Activated naive CD4-positive, alpha-beta T cell treated with anti-CD3 and anti-CD28 coated beads, Interleukin-2, amount 50 U/mL, for 16 hours (primary cell): ENCODE data around the gene FTCD.
"Not testable (repeated sequence)": the region's sequence is repeated elsewhere in the genome, so short reads cannot be mapped to it uniquely, and the experiment has no call there.

Experiments
- DNase-seq: peaks from one replicate; pipeline ENCODE4 v3.0.0-alpha.2; 2020

FTCD gene, protein sequence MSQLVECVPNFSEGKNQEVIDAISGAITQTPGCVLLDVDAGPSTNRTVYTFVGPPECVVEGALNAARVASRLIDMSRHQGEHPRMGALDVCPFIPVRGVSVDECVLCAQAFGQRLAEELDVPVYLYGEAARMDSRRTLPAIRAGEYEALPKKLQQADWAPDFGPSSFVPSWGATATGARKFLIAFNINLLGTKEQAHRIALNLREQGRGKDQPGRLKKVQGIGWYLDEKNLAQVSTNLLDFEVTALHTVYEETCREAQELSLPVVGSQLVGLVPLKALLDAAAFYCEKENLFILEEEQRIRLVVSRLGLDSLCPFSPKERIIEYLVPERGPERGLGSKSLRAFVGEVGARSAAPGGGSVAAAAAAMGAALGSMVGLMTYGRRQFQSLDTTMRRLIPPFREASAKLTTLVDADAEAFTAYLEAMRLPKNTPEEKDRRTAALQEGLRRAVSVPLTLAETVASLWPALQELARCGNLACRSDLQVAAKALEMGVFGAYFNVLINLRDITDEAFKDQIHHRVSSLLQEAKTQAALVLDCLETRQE

DNA sequence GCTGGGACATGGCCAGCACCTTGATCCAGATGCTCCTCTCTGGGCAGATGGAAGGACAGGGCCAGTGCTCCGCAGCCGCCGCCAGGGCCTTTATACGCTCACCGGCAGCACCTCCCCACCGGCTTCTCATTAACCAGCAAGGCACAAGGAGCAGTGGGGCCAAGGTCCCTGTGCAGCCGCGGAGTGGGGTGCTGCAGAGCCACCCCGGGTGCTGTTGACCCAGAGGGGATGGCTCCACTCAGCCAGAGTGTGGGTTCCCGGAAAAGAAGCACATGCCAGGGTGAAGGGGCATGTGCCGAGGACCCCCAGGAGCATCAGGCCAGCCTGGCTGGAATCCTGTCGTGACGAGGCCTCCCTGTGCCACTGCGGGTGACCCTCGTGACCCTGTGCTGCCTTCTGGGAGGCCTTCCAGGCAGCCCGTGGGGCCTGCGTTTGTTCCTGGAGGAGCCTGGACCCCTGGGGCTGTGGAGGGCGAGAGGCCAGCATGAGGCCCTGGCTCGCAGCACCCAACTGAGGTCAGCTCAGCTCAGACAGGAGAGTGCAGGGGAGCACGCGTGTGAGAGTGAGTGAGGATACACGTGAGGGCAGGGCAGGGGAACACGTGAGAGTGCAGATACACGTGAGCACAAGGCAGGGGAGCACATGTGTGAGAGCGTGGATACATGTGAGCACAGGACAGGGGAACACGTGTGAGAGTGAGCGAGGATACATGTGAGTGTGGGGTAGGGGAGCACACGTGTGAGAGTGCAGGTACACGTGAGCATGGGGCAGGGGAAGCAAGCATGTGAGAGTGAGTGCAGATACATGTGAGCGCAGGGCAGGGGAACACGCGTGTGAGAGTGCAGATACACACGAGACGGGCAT is at the start of gene FTCD:
TSS of gene FTCD (minus strand) at position 66 of the 864 bp plus-strand sequence. CDS start at position 10, 56 bp downstream.
- DNase-seq = no peak

DNA sequence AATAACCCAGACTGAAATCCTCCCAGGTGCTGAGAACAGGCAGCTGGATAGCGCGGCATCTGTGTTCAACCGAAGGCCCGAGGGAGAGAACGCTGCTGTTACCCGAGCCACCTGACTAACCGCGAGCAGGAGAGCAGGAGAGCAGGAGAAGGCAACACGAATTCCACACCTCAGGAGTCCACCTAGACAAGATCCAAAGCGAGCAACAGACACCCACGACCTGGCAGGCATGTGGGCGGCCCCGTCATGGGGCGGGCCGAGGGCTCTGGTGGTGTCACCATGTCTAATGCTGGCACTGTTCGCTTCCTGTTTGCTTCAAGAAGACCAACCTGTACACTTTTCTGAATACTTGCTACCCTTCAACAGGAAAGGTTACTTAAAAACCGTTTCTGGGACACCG is 49.8 kb upstream of the FTCD start:
- DNase-seq = no peak

DNA sequence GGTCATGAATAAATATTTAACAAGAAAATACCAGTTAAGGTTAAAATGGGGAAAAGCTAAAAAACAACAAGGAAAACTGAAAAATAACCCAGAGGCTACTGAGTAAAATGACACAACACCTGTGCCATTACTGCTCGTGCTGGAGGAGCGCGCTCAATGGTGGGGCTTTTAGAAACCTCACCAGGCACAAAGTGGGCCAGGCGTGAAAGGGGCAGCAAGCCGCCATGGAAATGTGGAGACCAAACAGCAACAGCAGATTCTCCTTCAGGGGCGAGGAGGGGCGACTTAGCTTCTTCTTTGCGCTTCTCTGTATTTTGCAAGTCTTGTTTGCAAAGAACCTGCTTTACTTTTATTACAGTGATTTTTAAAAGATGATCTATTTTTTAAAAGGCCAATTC is 47.8 kb upstream of the FTCD start:
- DNase-seq = no peak

DNA sequence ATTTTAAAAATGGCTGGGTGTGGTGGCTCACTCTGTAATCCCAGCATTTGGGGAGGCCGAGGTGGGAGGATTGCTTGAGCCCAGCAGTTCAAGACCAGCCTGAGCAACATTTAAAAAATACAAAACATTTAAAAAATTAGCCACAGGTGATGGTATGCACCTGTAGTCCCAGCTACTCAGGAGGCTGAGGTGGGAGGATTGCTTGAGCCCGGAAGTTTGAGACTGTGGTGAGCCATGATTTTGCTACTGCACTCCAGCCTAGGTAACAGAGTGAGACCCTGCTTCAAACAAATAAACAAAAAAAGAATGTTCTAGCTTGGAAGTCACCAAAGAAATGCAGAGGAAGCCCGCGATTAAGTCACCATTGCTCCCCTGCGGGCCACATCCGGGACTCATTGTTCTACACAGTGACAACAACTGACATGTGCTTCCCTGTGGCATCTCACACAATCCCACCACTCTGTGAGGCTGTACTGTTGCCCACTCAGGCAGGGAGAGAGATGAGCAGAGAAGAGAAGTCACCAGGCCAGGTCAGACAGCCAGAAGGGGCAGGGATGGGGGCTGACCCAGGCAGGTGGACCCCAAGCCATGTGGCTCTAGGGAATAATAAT is 47.3 kb upstream of the FTCD start:
- DNase-seq = no peak

DNA sequence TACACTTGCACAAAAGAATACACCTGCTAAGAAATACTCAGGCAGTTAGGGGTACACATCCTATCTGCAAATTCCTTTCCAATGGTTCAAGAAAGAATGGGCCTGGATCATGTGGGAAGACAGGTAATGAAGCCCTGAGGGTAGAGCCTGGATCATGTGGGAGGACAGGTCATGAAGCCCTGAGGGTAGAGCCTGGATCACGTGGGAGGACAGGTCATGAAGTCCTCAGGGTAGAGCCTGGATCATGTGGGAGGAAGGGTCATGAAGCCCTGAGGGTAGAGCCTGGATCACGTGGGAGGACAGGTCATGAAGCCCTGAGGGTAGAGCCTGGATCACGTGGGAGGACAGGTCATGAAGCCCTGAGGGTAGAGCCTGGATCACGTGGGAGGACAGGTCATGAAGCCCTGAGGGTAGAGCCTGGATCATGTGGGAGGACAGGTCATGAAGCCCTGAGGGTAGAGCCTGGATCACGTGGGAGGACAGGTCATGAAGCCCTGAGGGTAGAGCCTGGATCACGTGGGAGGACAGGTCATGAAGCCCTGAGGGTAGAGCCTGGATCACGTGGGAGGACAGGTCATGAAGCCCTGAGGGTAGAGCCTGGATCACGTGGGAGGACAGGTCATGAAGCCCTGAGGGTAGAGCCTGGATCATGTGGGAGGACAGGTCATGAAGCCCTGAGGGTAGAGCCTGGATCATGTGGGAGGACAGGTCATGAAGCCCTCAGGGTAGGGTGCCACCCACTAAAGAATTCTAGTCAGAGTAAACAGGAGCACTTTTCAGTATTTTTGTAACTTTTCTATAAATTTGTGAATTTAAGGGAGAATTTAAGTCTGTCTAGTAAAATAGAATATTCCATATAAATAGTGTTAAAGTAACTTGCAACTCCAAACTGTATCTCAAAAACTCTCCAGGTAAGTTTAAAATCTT is 45.8 kb upstream of the FTCD start:
- not testable (repeated sequence) for DNase-seq

DNA sequence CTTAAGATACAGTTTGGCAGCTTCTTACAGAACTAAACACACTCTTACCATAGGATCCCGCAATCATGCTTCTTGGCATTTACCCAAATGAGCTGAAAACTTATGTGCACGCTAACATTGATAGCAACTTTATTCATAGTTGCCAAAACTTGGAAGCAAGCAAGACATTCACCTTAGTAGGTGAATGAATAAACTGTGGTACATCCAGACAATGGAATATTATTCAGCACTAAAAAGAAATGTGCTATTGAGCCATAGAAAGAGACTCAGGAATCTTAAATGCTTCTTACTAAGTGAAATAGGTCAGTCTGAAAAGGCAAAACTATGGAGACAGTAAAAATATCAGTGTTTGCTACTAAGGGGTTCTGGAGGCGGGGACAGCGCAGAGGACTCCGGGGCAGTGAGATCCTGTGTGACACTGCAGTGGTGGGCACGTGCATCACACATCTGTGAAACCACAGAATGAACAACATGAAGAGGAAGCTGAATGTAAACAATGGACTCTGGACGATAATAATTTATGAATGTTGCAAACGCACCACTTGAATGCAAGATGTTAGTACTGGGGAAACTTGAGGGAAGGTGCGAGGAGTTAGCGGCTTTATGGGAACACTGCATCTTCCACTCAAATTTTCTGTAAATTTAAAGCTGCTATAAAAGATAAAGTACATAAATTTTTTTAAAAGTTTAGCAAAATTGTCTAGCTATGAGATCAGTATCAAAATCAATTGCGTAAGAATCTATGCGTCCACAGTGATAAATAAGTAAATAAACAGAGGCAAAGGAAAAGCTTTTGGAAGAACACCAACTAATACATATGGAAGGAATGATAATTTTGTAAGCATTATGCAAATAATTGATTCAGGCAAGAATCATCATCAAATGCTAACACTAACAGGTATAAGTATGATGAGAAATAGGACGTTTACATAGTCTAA is 44.3 kb upstream of the FTCD start:
- DNase-seq = no peak

DNA sequence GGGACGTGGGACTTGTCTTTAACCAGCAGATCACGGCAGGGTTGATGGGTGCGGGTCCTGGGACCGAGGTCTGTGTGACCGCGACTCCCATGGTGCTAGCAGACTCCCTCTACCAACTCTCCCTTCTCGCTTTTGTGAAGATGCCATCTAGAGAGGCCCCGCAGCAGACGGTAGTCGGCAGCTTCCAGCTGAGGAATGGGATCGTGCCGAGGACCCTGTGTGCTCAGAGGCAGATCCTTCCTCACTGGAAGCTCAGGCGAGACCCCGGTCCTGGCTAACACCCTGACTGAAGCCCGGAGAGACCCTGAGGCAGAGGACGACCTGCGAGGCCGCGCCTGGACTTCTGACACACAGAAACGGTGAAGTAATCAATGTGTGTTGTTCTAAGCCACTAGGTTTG is 41.4 kb upstream of the FTCD start:
- DNase-seq = no peak

DNA sequence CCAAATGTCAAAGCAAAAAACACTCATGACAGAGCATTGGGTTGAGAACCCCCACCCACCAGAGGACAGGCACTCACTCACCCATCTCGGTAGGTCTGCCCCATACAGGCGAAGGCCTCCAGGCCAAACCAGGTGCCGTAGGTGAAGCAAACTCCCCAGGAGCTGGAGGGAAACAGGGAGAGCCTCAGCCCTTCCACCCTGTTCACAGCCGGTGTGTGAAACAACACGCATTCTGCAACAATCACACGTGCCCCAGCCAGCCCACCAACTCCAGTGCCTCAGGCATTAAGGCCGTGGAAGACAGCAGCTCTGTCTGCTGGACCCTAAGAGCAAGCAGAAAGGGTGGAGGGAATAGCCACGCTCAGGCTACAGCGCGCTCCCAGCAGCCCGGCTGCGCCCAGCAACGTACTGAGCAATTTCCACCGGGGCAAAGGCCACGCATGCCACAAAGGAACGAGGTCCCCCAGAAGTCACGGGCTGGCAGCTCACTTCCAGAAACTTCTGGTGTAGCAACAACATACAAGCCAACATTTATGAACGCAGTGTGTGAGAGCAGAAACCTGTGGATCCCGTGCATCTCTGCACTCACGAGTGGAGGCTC is 40.3 kb upstream of the FTCD start:
- no peak for DNase-seq

DNA sequence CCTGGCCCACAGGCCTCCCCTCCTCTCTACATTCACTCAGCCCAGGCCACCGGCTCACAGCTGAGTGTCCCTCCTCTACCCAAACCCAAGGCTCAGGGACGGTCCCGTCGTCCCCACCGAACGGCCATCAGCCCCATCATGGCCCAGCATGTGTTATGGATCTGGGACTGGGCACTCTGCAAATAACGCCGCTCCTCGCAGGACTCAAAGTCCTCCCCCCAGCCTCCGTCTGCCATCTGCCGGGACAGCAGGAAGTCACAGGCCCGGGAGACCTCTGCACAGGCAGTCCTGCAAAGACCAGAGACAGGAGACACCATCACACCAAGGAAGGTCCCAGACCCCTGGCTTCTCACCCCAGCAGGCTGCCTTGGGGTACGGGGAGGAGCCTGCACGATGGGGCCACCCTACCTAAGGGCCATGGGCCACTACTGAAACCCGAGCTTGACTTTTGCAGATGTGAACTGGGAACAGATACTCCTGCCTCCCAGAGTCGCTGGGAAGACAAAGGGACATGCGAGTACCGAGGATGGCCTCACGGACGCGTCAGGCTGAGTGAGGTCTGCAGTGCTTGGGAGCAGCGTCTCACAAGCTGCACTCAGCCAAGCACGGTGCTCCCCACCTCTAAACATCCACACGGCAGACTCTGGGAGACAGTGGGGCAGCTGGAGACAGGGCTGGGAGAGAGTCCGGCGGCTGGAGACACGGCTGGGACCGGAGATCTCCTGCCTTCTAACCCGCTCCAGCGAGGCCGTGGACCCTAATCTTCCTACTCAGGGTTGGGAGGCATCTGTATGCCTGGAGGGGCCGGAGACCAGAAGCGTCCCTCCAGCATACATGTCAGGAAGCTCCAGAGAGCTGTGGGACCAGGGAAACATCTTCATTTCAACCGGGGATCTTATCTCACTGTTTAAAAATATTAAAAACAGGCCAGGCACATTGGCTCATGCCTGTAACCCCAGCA is 39.3 kb upstream of the FTCD start:
- DNase-seq = no peak

DNA sequence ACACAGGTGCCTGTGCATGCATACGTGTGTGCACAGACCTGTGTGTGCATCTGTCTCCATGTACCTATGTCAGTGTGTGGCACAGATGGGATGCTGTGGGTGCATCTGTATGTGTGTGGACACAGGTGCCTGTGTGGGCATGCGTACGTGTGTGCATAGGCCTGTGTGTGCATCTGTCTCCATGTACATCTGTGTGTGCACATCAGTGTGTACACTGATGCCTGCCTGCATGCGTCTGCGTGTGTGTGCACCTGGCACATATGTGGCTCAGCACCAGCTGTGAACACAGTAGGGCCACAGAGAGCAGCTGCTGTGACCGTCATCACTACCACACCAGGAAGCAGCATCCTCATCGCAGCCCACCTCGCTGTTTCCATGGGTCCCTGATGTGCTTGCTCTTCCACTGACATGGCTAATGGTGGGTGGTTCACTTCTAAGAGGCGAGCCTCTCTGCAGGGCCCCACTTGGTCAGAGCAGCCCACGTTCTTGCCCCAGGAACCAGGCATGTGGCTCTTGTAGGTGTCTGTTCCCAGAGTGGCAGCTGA is 38.5 kb upstream of the FTCD start:
- no peak for DNase-seq

DNA sequence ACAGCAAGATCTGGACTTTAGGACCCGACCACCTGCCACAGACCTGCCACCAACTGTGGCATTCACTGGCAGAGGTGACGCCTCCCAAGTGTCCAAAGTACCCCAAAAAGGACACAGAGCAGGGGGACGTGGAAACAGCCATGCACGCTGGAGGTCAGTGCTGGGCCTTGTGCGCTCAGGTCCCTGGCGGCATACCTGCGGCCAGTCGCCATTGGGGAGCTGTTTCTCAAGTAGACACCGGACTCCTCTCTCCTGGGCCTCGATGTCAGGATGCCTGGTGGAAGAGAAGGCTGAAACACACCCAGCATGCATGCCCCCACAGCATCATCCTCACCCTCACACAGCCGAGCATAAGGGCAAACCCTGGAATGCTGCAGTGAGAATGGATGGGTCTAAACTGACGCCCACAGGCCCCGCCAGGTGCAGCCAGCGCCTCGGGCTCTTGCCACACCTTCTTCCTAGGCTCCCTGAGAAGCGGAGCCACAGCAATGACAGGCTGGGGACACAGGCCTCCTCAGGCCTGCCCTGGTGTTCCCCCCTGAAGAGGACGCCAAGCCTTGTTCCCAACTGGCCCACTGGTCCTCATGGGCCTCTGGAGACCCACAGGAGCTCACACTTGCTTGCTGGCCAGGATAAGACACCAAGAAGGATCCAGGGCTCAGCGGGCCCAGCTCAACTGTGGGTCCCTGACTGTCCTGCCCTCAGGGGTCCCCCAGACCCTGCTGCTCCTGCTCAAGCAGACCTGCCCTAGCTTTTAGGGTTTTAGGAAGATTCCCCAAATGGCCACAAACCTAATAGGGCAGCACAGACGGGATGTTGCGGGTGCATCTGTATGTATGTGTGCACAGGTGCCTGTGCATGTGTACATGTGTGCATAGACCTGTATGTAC is 36.6 kb upstream of the FTCD start:
- DNase-seq = no peak

DNA sequence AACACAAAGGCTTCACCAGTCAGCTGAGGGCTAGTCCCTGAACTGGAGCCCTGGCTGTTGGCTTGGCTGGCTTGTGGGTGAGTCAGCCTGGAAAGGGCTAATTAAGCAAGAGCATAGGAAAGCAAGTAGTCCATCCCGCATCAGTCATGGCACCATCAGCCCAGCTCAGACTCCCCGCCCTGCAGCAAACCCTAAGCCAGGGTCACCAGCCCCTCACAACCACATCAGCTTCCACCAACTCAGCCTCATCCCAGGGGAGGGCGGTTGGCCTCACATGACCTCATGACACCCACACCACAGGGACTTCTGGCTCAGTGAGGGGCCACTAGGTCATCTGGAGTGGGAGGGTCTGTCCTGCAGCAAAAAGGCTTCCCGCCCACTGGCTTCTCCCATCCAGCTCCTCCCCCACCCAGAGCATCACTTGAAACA is 35.9 kb upstream of the FTCD start:
- DNase-seq = no peak

DNA sequence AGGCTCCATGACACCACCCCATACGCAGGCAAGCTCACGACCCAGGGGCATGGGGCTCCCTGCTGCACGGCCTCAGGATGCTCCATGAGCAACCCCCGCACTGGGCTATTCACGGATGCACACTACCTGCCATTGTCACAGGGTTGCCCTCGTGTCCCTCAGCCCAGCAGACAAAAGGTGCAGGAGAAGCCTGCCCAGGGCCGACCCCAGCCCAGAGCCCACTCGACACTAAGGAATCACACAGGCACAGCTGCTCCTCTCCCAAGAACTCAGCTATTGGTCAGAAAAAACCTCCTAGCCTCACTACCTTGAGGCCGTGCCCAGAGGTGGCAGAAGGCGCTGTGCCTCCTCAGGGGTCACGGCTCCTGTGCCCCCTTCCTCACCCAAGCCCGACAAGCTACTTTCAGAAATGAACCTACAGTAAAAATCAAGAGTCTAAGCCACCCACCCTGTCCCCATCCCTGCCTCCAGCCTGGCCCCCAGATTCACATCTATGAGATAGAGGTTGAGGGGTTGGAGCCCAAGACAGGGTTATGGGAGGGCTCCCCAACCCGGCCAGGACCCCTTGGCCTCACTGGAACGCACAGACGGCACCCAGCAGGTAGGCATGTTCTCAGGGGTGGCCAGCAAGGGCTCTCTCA is 35.2 kb upstream of the FTCD start:
- no peak for DNase-seq

DNA sequence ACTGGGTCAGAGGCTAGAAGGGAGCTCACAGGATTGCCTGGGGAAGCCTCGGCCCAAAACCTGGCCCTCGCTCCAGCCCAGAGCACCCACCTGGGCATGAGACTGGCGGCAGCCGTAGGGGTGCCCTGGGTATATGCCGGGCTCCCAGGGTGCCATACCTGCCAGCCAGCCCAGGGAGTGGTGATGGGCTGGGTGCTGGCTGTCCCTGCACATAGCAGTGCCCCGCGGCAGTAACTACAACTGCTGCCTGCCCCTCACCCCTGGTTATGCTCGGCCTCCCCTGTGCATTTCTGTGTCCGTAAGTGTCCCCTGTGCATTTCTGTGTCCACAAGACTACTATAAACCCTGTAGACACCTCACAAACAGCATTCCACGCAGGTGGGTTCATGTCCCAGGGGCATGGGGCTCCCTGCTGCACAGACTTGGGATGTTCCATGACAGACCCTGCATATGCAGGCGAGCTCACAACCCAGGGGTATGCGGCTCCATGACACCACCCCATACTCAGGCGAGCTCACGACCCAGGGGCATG is 34.6 kb upstream of the FTCD start:
- no peak for DNase-seq

DNA sequence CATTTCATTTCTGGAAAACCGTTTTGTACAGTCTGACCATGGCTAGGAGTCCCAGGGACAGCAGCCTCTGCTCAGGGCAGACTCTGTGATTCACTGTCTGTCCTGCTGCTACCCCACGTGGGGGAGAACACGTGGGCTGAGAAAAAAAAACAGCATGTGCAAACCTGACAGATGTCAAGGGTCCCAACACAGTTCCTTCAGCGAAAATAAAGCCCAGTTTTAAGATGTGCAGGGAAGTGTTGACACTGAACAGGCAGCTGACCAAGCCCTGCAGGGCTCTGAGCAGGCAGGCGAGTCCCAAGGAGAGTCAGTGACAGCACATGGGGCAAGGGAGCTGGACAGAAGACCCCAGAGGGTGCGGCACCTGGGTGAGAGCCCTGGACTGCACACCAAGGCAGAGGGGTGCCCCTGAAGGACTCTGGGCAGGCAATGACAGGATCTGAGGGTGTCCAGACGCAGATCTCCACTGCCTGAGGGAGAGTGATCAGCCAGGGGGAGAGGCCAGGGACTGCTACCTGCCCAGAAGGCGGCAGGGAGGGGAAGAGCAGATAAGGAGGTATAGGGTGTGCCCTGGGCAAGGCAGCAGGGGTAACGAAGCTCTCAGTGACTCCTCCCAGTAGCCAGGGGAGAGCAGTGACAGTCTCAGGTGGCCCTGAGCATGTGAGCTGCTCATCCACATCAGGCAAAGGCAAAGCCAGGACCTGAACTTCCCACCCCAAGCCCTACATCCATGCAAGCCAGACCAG is 34.0 kb upstream of the FTCD start:
- DNase-seq = no peak
